DND-41 (cell line): ENCODE data around the gene COX18.

Experiments used
- CTCF ChIP-seq: IDR thresholded peaks from 2 replicates; pipeline ENCODE4 v1.5.1; 2012; ENCODE audit warnings: borderline replicate concordance, low read length, moderate library complexity, mild to moderate bottlenecking; ENCODE audit not compliant: poor library complexity, severe bottlenecking; ENCODE audit errors: extremely low read depth
- EZH2 ChIP-seq: IDR thresholded peaks from 3 replicates; pipeline ENCODE4 v1.6.1; 2012; ENCODE audit warnings: borderline replicate concordance, low read depth, mild to moderate bottlenecking, moderate library complexity, low read length, inconsistent platforms; ENCODE audit not compliant: severe bottlenecking

DNA sequence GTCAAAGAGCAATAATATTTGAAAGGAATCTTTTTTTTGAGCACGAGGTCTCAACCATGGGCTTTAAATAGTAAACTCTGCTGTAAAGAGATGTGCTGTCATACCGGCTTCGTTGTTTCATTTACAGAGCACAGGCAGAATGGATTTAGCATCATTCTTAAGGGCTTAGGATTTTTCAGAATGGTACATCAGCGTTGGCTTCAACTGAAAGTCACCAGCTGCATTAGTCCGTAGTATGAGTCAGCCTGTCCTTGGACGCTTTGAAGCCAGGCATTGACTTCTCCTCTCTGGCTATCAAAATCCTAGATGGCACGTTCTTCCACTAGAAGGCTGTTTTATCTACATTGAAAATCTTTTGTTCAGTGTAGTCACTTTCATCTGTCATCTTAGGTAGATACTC lies 23.6 kb downstream of the COX18 start:
- TF ChIP-seq CTCF: no peak
- no peak for TF ChIP-seq EZH2
